PC-3 (cell line): ENCODE data around the gene GALNT13. TPM values are rescaled to one million over a fixed set of nuclear protein-coding genes. Genes with fewer than 3 reads are reported as not detected.

ENCODE experiments used
- ATAC-seq: fragments of 200-7000 bp; cut with Tn5 transposase; 2 replicates; pipeline ENCODE4 v1.9.1; 2020; ENCODE audit warnings: mild to moderate bottlenecking, moderate library complexity
- BruUV-seq: library from RNA; stranded (reverse); fragments of 400-500 nt; replicated peaks from 2 replicates; lab custom pipeline; 2021; lab: Mats Ljungman, UMichigan
- CTCF ChIA-PET: fragments of 300-600 bp; sonication (Branson Sonifier 250); formaldehyde crosslinking; loops from one replicate; lab custom pipeline; 2022; ENCODE audit warnings: antibody characterized with exemption; lab: Charles Lee
- POLR2A ChIA-PET: fragments of 300-600 bp; sonication (Branson Sonifier 250); formaldehyde crosslinking; loops from one replicate; lab custom pipeline; 2022; ENCODE audit warnings: antibody characterized with exemption; ENCODE audit not compliant: unreplicated experiment; lab: Charles Lee
- DNase-seq: peaks from one replicate; pipeline ENCODE4 v3.0.0-alpha.2; 2015
- H2AFZ ChIP-seq: fragments of 300-600 bp; sonication (generic); 2 replicates; pipeline ENCODE4 v1.6.0; 2016; ENCODE audit warnings: antibody characterized with exemption, low read length
- H3F3A ChIP-seq: fragments of 300-600 bp; sonication (generic); one replicate; pipeline ENCODE4 v1.6.0; 2017; ENCODE audit warnings: antibody characterized with exemption, low read length, control low read depth, mild to moderate bottlenecking; ENCODE audit not compliant: unreplicated experiment
- H3K27ac ChIP-seq: fragments of 300-600 bp; sonication (generic); 2 replicates; pipeline ENCODE4 v1.5.1; 2016; ENCODE audit warnings: mild to moderate bottlenecking, low read length
- H3K27me3 ChIP-seq: fragments of 300-600 bp; sonication (generic); 2 replicates; pipeline ENCODE4 v1.6.1; 2016; ENCODE audit warnings: low read length, mixed read lengths
- H3K36me3 ChIP-seq: fragments of 300-600 bp; sonication (generic); 2 replicates; pipeline ENCODE4 v1.6.1; 2016; ENCODE audit warnings: low read depth, mixed run types, low read length, mixed read lengths
- H3K4me1 ChIP-seq: fragments of 300-600 bp; sonication (generic); 2 replicates; pipeline ENCODE4 v1.5.1; 2016; ENCODE audit warnings: low read length; ENCODE audit not compliant: insufficient read depth
- H3K4me2 ChIP-seq: fragments of 300-600 bp; sonication (generic); 2 replicates; pipeline ENCODE4 v1.6.0; 2016; ENCODE audit warnings: low read length
- H3K4me3 ChIP-seq: fragments of 300-600 bp; sonication (generic); 2 replicates; pipeline ENCODE4 v1.5.1; 2016; ENCODE audit warnings: mild to moderate bottlenecking, low read length, mixed read lengths
- H3K79me2 ChIP-seq: fragments of 300-600 bp; sonication (generic); 2 replicates; pipeline ENCODE4 v1.6.1; 2017; ENCODE audit warnings: low read length, mixed read lengths
- H3K9ac ChIP-seq: fragments of 300-600 bp; sonication (generic); 2 replicates; pipeline ENCODE4 v1.6.0; 2016; ENCODE audit warnings: mild to moderate bottlenecking, low read length
- H3K9me2 ChIP-seq: fragments of 300-600 bp; sonication (generic); replicated peaks from 2 replicates; pipeline ENCODE4 v1.6.1; 2016; ENCODE audit warnings: mixed run types, low read length, mixed read lengths
- H3K9me3 ChIP-seq: fragments of 300-600 bp; sonication (generic); 2 replicates; pipeline ENCODE4 v1.6.1; 2016; ENCODE audit warnings: low read length, mixed read lengths
- H4K20me1 ChIP-seq: fragments of 300-600 bp; sonication (generic); 2 replicates; pipeline ENCODE4 v1.6.1; 2016; ENCODE audit warnings: low read length, mixed read lengths
- CTCF ChIP-seq: fragments of 300-600 bp; sonication (generic); conservative IDR thresholded peaks from 2 replicates; pipeline ENCODE4 v1.5.1; 2017; ENCODE audit warnings: antibody characterized with exemption, low read depth, mild to moderate bottlenecking, low read length
- EZH2 ChIP-seq: fragments of 300-600 bp; sonication (generic); IDR thresholded peaks from one replicate; pipeline ENCODE4 v1.6.1; 2017; ENCODE audit warnings: antibody characterized with exemption, mild to moderate bottlenecking, low read length; ENCODE audit not compliant: unreplicated experiment
- EZH2phosphoT487 ChIP-seq: fragments of 300-600 bp; sonication (generic); IDR thresholded peaks from 2 replicates; pipeline ENCODE4 v1.6.1; 2018; ENCODE audit warnings: mild to moderate bottlenecking, antibody characterized with exemption, low read length, borderline replicate concordance
- intact Hi-C: fragments of 100-400 bp; cut with micrococcal nuclease; formaldehyde crosslinking; loops from 2 replicates; pipeline ENCODE4 v1.9.0; 2023
- total RNA-seq: library from RNA; depleted of rRNA; stranded (reverse); fragments of >200 nt; gene quantifications from 2 replicates; pipeline ENCODE4 v1.2.3, GENCODE V29; 2014

The GALNT13 gene
- total RNA-seq, 1 experiment from 2014 or later = 2.0 TPM

- H3K4me2 ChIP-seq = no peak overlapping the region
- H3K27me3 ChIP-seq = no peaks in the 10 kb centered on the region
- no peak overlapping the region for H3K9ac ChIP-seq
- ChIA-PET CTCF (no interaction called here), POLR2A (no interaction called here)
- TF ChIP-seq EZH2phosphoT487 = no peak
- no peak for TF ChIP-seq CTCF
- TF ChIP-seq EZH2 = no peak
- H3K9me3 ChIP-seq = no peaks in the 10 kb centered on the region
- no peaks in the 10 kb centered on the region for H4K20me1 ChIP-seq
- no peaks in the 10 kb centered on the region for H3K9me2 ChIP-seq
- intact Hi-C loops = no loop called here
- no TSS peak for BruUV-seq
- no peak for ATAC-seq
- H3K36me3 ChIP-seq = no peaks in the 10 kb centered on the region
- H3K4me3 ChIP-seq = no peak overlapping the region
- DNase-seq = no peak
- no peaks in the 10 kb centered on the region for H3K4me1 ChIP-seq
- no peak overlapping the region for H3K27ac ChIP-seq
- H2AFZ ChIP-seq = no peak overlapping the region
- no peaks in the 10 kb centered on the region for H3K79me2 ChIP-seq
- no peaks in the 10 kb centered on the region for H3F3A ChIP-seq
These were observed 499.2 kb downstream of the GALNT13 start for GRCh38 chr2:154370873-154371272.

- Histone ChIP-seq H3K4me2 (no peak overlapping the region), H4K20me1 (no peaks in the 10 kb centered on the region), H2AFZ (no peak overlapping the region), H3K36me3 (no peaks in the 10 kb centered on the region), H3K4me3 (no peak overlapping the region), H3K9me3 (no peaks in the 10 kb centered on the region), H3K27me3 (0 out of 2 replicates have a peak, but pooled peaks cover 4% of the 10 kb centered on the region), H3F3A (no peaks in the 10 kb centered on the region), H3K27ac (no peak overlapping the region), H3K79me2 (no peaks in the 10 kb centered on the region), H3K9ac (no peak overlapping the region), H3K4me1 (no peaks in the 10 kb centered on the region), H3K9me2 (no peaks in the 10 kb centered on the region)
- no TSS peak for BruUV-seq
- intact Hi-C loops = loop anchor here (2.0 kb wide), 2 partner anchors 504 to 656 kb away; partner anchors contain the start of gene GALNT13
- POLR2A ChIA-PET = no interaction called here
- ATAC-seq (no peak), DNase-seq (no peak)
- TF ChIP-seq CTCF = no peak
- TF ChIP-seq EZH2 = no peak
- TF ChIP-seq EZH2phosphoT487 = no peak
- CTCF ChIA-PET = no interaction called here
These were observed 502.7 kb downstream of the GALNT13 start for GRCh38 chr2:154374416-154374815.

GRCh38 chr2:154375579-154375931, 503.8 kb downstream of the GALNT13 start:
- Histone ChIP-seq H3K27ac (no peak overlapping the region), H3K4me3 (peak overlapping the region; percentile 49; the same call in 1 of the 2 replicates), H3K9me3 (no peaks in the 10 kb centered on the region), H3K27me3 (0 out of 2 replicates have a peak, but pooled peaks cover 4% of the 10 kb centered on the region), H3K9me2 (no peaks in the 10 kb centered on the region), H3K79me2 (no peaks in the 10 kb centered on the region), H4K20me1 (no peaks in the 10 kb centered on the region), H3K4me1 (no peaks in the 10 kb centered on the region), H3F3A (no peaks in the 10 kb centered on the region), H3K9ac (no peak overlapping the region), H3K36me3 (no peaks in the 10 kb centered on the region), H2AFZ (peak overlapping the region; percentile 83), H3K4me2 (peak overlapping the region; percentile 66; the same call in 1 of the 2 replicates)
- TF ChIP-seq EZH2 (no peak), CTCF (peak; percentile 60)
- ChIA-PET CTCF (interaction anchor here (0.5 kb wide), 1 partner anchor 19 kb away, joined by 3 read pairs; no protein-coding TSS in a partner anchor), POLR2A (no interaction called here)
- intact Hi-C loops = loop anchor here (2.0 to 5.0 kb wide), 3 partner anchors 505 to 657 kb away; partner anchors contain the start of gene GALNT13
- peak; percentile 65 for ATAC-seq
- BruUV-seq = no TSS peak
- peak; percentile 64 for DNase-seq
